DMS114 treated with DMSO at 0.1 percent for 48 hours (cell line): ENCODE data around the gene SEC23A.
"Not testable (repeated sequence)": the region's sequence is repeated elsewhere in the genome, so short reads cannot be mapped to it uniquely, and the experiment has no call there.

Experiments
- DNase-seq: peaks from one replicate; lab custom pipeline; 2025; ENCODE audit not compliant: unreplicated experiment; lab: John Stamatoyannopoulos, UW

The SEC23A gene

GRCh38 chr14:39094515-39094914 lies 8.5 kb downstream of the SEC23A start:
- no peak for DNase-seq

GRCh38 chr14:39091716-39092115 lies 11.3 kb downstream of the SEC23A start:
- DNase-seq, result no peak

- DNase-seq, result no peak
Observed at GRCh38 chr14:39090548-39091111, 12.4 kb downstream of the SEC23A start.

- no peak for DNase-seq
Observed at GRCh38 chr14:39087493-39087892, 15.5 kb downstream of the SEC23A start.

- no peak for DNase-seq
Observed at GRCh38 chr14:39085933-39086332, 17.1 kb downstream of the SEC23A start.

GRCh38 chr14:39083127-39083526 lies 19.9 kb downstream of the SEC23A start:
- DNase-seq, result no peak

- no peak for DNase-seq
Observed at GRCh38 chr14:39080886-39081285, 22.1 kb downstream of the SEC23A start.

- no peak for DNase-seq
Observed at GRCh38 chr14:39071096-39071495, 31.9 kb downstream of the SEC23A start.

GRCh38 chr14:39069923-39070322 lies 33.1 kb downstream of the SEC23A start:
- no peak for DNase-seq

- DNase-seq, result not testable (repeated sequence)
Observed at GRCh38 chr14:39069169-39069805, 33.7 kb downstream of the SEC23A start.

- no peak for DNase-seq
Observed at GRCh38 chr14:39060818-39061437, 42.1 kb downstream of the SEC23A start.

- DNase-seq, result no peak
Observed at GRCh38 chr14:39055786-39056474, 47.1 kb downstream of the SEC23A start.

GRCh38 chr14:39052869-39053454 lies 50.1 kb downstream of the SEC23A start:
- DNase-seq, result not testable (repeated sequence)

- no peak for DNase-seq
Observed at GRCh38 chr14:39050389-39050788, 52.6 kb downstream of the SEC23A start.

GRCh38 chr14:39045889-39046288 lies 57.1 kb downstream of the SEC23A start:
- not testable (repeated sequence) for DNase-seq

GRCh38 chr14:39043352-39043943 lies 59.6 kb downstream of the SEC23A start:
- DNase-seq, result no peak

- no peak for DNase-seq
Observed at GRCh38 chr14:39040529-39040928, 62.5 kb downstream of the SEC23A start.

- DNase-seq, result no peak
Observed at GRCh38 chr14:39038542-39038941, 64.5 kb downstream of the SEC23A start.

- DNase-seq, result no peak
Observed at GRCh38 chr14:39036760-39037159, 66.3 kb downstream of the SEC23A start.

- DNase-seq, result no peak
Observed at GRCh38 chr14:39035336-39035735, 67.7 kb downstream of the SEC23A start.
